SK-N-MC (cell line): ENCODE data around the gene TEX261.

Experiments
- EZH2 ChIP-seq: fragments of 200-600 bp; sonication (generic); IDR thresholded peaks from one replicate; pipeline ENCODE4 v1.6.1; 2017; ENCODE audit warnings: antibody characterized with exemption
- FOXP2 ChIP-seq: optimal IDR thresholded peaks from 2 replicates; pipeline ENCODE3; 2011; ENCODE audit warnings: mild to moderate bottlenecking, moderate library complexity; ENCODE audit not compliant: insufficient read depth; ENCODE audit errors: extremely low read length, control extremely low read depth
- POLR2AphosphoS5 ChIP-seq: IDR thresholded peaks from 2 replicates; pipeline ENCODE4 v1.6.1; 2012; ENCODE audit warnings: mild to moderate bottlenecking, low read depth, low read length, borderline replicate concordance

DNA sequence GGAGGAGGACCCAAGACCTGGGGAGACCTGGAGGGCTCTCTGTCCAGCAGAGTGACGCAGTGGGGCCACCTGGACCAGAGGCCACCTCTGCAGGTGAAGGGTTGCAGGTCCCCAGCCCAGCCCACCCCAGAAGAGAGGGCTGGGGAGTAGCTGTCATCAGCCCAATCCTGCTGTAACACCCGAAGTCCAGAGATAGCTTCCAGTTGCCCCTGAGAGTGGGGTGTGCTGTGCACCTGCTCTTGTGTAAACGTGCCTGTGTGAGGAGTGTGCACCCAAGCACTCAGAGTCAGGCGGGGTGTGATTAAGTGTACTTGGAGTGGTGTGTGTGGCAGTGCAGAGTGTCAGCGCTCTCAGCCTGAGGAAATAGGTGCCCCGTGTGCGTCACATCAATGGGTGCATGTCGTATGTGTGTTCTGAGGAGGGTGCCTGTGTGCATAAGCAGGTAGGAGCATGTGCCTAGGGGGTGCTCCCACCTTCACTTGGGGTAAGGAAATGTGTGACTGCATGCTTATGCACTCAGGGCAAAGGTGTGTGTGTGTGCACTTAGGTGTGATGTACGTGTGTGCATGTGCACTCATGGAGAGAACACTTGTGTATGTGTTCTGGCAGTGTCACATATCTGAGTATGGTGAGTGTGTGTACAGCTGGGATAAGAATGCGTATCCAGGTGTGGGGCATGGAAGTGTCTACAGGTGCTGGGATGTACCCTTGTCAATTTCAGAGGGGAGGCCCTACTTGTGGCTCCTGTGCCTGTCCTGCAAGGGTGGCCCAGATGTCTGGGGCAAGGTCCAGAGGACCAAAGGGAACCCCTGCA is 58.3 kb downstream of the TEX261 start:
- no peak for TF ChIP-seq POLR2AphosphoS5
- TF ChIP-seq EZH2, result no peak
- TF ChIP-seq FOXP2, result no peak
